ENCODE data around the gene IPCEF1.
A peak's percentile ranks its signal among the peaks of the same experiment; 100 is the strongest.
"Not testable (repeated sequence)": the region's sequence is repeated elsewhere in the genome, so short reads cannot be mapped to it uniquely, and the experiment has no call there.

IPCEF1 gene

GRCh38 chr6:154329350-154330170 is 27.0 kb downstream of the IPCEF1 start:
- DNase-seq = no peak

GRCh38 chr6:154327313-154327712 is 29.3 kb downstream of the IPCEF1 start:
- not testable (repeated sequence) for DNase-seq

- DNase-seq = no peak
Observed at GRCh38 chr6:154325142-154325541, 31.5 kb downstream of the IPCEF1 start.

- DNase-seq = no peak
Observed at GRCh38 chr6:154320181-154320580, 36.4 kb downstream of the IPCEF1 start.

- DNase-seq = no peak
Observed at GRCh38 chr6:154319231-154319858, 37.3 kb downstream of the IPCEF1 start.

- DNase-seq = no peak
Observed at GRCh38 chr6:154318721-154319120, 37.9 kb downstream of the IPCEF1 start.

- DNase-seq = no peak
Observed at GRCh38 chr6:154316131-154316530, 40.5 kb downstream of the IPCEF1 start.

GRCh38 chr6:154314084-154314483 is 42.5 kb downstream of the IPCEF1 start:
- no peak for DNase-seq

- no peak for DNase-seq
Observed at GRCh38 chr6:154308986-154309385, 47.6 kb downstream of the IPCEF1 start.

GRCh38 chr6:154307696-154308425 is 48.7 kb downstream of the IPCEF1 start:
- DNase-seq = no peak

GRCh38 chr6:154307147-154307546 is 49.5 kb downstream of the IPCEF1 start:
- DNase-seq = not testable (repeated sequence)

GRCh38 chr6:154306696-154307095 is 49.9 kb downstream of the IPCEF1 start:
- no peak for DNase-seq

GRCh38 chr6:154304191-154304590 is 52.4 kb downstream of the IPCEF1 start:
- DNase-seq = no peak

- not testable (repeated sequence) for DNase-seq
Observed at GRCh38 chr6:154303642-154304041, 53.0 kb downstream of the IPCEF1 start.

GRCh38 chr6:154301839-154302752 is 54.5 kb downstream of the IPCEF1 start:
- DNase-seq = peak in 1 of 5 donors; percentile 45

- DNase-seq = no peak
Observed at GRCh38 chr6:154301086-154301625, 55.4 kb downstream of the IPCEF1 start.

- peak in 1 of 5 donors; percentile 45 for DNase-seq
Observed at GRCh38 chr6:154298297-154298696, 58.3 kb downstream of the IPCEF1 start.

GRCh38 chr6:154297721-154298120 is 58.9 kb downstream of the IPCEF1 start:
- no peak for DNase-seq

- no peak for DNase-seq
Observed at GRCh38 chr6:154297210-154297609, 59.4 kb downstream of the IPCEF1 start.

GRCh38 chr6:154295733-154296132 is 60.9 kb downstream of the IPCEF1 start:
- DNase-seq = no peak

- DNase-seq = no peak
Observed at GRCh38 chr6:154292855-154293519, 63.6 kb downstream of the IPCEF1 start.

GRCh38 chr6:154292066-154292465 is 64.5 kb downstream of the IPCEF1 start:
- DNase-seq = no peak
